NCI-H146 treated with DMSO at 0.1 percent for 48 hours (cell line): Measurements from ENCODE around the gene CDK9.

Experiments
- DNase-seq: peaks from one replicate; lab custom pipeline; 2025; ENCODE audit not compliant: unreplicated experiment; lab: John Stamatoyannopoulos, UW

CDK9 gene

GRCh38 chr9:127801955-127802575, 16.2 kb downstream of the CDK9 start:
- DNase-seq = no peak

- DNase-seq = peak; percentile 53
These were observed 17.0 kb downstream of the CDK9 start, which contains the start of gene FPGS for GRCh38 chr9:127802576-127803443. TSS of gene FPGS (plus strand) at chr9:127802882. CDS start at chr9:127802925, 43 bp downstream.

- DNase-seq = no peak
These were observed 17.9 kb downstream of the CDK9 start for GRCh38 chr9:127803507-127804352.

- no peak for DNase-seq
These were observed 19.8 kb downstream of the CDK9 start for GRCh38 chr9:127805620-127806019.

DNA sequence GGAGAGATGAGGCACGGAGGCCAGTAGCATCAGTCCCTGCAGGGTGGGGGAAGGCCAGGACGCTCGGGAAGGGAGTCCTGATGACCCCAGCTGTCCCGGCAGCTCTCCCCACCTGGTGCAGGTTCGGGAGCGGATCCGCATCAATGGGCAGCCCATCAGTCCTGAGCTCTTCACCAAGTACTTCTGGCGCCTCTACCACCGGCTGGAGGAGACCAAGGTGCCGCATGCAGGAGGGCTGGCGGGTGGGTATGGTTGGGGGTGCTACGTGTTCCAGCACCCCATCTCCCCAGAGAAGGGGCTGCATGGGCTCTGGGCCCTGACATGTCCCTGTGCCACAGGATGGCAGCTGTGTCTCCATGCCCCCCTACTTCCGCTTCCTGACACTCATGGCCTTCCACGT, 21.0 kb downstream of the CDK9 start:
- DNase-seq = no peak

DNA sequence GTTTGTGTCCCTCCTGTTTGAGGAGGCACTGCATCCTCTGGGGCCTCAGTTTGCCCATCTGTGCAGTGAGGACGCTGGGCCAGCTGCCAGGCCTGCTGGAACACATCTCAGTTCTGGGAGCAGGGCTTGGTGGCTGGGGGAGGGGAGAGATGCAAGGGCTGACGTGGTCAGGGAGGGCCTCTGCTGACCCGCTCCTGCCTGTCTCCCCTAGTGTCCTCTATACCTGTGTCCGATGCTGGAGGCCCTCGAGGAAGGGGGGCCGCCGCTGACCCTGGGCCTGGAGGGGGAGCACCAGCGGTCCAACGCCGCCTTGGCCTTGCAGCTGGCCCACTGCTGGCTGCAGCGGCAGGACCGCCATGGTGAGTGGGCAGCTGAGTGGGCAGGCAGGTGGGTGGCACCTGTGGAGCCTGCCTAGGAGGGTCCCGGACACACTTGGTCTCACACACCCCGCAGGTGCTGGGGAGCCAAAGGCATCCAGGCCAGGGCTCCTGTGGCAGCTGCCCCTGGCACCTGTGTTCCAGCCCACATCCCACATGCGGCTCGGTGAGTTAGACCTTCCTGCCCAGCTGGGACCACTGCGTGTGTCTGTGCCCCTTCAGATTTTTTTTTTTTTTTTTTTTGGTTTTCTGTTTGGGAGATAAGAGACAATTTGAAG, 22.6 kb downstream of the CDK9 start:
- DNase-seq = no peak

- no peak for DNase-seq
These were observed 23.2 kb downstream of the CDK9 start for GRCh38 chr9:127809002-127809539.

GRCh38 chr9:127809540-127810377, 23.9 kb downstream of the CDK9 start:
- no peak for DNase-seq

- DNase-seq = no peak
These were observed 24.7 kb downstream of the CDK9 start for GRCh38 chr9:127810378-127811187.

DNA sequence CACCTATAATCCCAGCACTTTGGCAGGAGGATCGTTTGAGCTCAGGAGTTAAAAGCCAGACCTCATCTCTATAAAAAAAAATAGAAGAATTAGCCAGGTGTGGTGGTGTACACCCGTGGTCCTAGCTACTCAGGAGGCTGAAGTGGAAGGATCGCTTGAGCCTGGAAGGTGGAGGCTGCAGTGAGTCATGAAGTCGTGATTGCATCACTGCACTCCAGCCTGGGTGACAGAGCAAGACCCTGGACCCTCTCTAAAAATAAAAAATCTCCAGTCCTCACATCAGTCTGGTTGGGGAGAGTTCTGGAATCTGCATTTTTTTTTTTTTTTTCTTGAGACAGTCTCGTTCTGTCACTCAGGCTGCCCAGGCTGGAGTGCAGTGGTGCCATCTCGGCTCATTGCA, 26.2 kb downstream of the CDK9 start:
- DNase-seq = no peak

DNA sequence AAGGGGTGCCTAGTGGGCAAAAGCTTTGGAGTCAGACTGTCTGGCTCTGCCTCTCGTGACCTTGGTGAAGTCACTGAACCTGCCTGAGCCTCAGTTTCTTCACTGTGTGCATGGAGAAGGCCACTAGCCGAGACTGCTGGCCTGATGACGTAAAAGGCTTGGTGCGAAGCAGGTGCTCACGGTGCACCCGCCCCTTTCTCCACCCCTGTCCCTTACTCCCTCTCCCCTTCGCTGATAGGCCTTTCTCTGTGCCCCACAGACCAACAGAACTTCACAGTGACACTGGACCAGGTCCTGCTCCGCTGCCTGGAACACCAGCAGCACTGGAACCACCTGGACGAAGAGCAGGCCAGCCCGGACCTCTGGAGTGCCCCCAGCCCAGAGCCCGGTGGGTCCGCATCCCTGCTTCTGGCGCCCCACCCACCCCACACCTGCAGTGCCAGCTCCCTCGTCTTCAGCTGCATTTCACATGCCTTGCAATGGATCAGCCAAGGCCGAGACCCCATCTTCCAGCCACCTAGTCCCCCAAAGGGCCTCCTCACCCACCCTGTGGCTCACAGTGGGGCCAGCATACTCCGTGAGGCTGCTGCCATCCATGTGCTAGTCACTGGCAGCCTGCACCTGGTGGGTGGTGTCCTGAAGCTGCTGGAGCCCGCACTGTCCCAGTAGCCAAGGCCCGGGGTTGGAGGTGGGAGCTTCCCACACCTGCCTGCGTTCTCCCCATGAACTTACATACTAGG, 27.3 kb downstream of the CDK9 start:
- DNase-seq = no peak

DNA sequence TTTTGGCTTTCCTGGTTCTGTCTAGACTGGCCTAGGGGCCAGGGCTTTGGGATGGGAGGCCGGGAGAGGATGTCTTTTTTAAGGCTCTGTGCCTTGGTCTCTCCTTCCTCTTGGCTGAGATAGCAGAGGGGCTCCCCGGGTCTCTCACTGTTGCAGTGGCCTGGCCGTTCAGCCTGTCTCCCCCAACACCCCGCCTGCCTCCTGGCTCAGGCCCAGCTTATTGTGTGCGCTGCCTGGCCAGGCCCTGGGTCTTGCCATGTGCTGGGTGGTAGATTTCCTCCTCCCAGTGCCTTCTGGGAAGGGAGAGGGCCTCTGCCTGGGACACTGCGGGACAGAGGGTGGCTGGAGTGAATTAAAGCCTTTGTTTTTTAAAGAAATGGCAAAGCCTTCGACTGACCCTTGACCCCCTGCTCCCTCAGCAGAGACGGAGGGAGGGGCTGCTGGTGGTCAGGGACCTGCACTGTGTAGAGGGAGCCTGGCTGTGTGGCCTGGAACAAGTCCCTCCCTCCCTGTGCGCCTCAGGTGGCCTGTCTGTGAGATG, 27.9 kb downstream of the CDK9 start:
- no peak for DNase-seq

GRCh38 chr9:127814619-127815511, 29.0 kb downstream of the CDK9 start:
- DNase-seq = no peak

GRCh38 chr9:127815512-127816361, 29.9 kb downstream of the CDK9 start:
- no peak for DNase-seq

- DNase-seq = no peak
These were observed 30.5 kb downstream of the CDK9 start for GRCh38 chr9:127816362-127816725.

DNA sequence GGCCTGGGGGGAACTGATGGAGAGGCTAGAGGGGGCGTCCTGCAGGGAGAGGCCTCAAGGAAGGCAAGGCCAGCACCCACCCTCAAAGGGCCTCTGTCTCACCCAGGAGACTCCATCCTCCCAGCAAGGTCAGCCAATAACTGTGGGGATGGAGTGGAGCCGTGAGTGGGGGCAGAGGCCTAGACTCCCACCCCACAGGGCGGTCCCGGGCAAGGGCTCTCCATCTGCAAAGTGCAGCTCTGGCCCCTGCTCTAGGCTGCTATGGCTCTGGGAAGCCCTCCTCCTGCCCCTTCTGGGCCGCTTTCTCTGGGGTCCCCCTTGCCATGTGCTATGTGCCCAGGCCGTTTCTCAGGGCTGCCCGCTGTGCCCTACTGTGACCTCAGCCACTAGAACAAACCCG, 30.9 kb downstream of the CDK9 start:
- no peak for DNase-seq
